DOHH2 (cell line): ENCODE measurements around the gene SCN2A.

Experiments
- EZH2phosphoT487 ChIP-seq: fragments of 200-600 bp; sonication (generic); IDR thresholded peaks from 2 replicates; pipeline ENCODE4 v1.6.1; 2017; ENCODE audit warnings: borderline replicate concordance, mild to moderate bottlenecking, antibody characterized with exemption, low read length, moderate library complexity, mixed read lengths
- TF ChIP-seq, protein P1 (sequence below): fragments of 200-600 bp; sonication (generic); IDR thresholded peaks from one replicate; pipeline ENCODE4 v1.5.1; 2014; ENCODE audit warnings: antibody characterized with exemption, mild to moderate bottlenecking, low read depth, low read length; ENCODE audit not compliant: poor library complexity, severe bottlenecking

DNA sequence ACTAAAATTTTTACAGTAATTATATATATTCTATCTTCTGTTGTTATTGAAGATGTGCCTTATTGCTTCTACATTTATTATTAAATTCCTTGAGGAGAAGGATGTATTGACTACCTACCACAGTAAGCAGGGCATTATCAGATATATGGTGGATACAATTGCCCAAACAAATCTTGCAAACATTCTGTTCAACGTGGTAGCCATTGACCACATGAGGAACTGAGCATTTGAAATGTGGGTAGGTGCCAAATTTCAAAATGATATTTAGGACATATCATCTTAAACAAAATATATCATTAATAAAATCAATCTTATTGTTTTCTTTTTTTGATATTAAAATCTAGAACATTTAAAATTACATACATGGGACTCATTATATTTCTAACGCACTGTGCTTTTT lies 46.5 kb upstream of the SCN2A start:
- TF ChIP-seq, protein P1, sequence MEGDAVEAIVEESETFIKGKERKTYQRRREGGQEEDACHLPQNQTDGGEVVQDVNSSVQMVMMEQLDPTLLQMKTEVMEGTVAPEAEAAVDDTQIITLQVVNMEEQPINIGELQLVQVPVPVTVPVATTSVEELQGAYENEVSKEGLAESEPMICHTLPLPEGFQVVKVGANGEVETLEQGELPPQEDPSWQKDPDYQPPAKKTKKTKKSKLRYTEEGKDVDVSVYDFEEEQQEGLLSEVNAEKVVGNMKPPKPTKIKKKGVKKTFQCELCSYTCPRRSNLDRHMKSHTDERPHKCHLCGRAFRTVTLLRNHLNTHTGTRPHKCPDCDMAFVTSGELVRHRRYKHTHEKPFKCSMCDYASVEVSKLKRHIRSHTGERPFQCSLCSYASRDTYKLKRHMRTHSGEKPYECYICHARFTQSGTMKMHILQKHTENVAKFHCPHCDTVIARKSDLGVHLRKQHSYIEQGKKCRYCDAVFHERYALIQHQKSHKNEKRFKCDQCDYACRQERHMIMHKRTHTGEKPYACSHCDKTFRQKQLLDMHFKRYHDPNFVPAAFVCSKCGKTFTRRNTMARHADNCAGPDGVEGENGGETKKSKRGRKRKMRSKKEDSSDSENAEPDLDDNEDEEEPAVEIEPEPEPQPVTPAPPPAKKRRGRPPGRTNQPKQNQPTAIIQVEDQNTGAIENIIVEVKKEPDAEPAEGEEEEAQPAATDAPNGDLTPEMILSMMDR: no peak
- TF ChIP-seq EZH2phosphoT487: no peak
